Neural cell (in vitro differentiated cells): ENCODE results near the gene RNF213.

Experiments used
- CTCF ChIP-seq: fragments of 450-650 bp; IDR thresholded peaks from 2 replicates; pipeline ENCODE4 v1.5.1; 2014; ENCODE audit warnings: antibody characterized with exemption, mild to moderate bottlenecking, moderate library complexity; ENCODE audit not compliant: poor library complexity, severe bottlenecking
- EP300 ChIP-seq: fragments of 450-650 bp; conservative IDR thresholded peaks from 2 replicates; pipeline ENCODE4 v1.6.1; 2014; ENCODE audit warnings: antibody characterized with exemption, mild to moderate bottlenecking, moderate library complexity; ENCODE audit not compliant: poor library complexity, severe bottlenecking
- EZH2 ChIP-seq: fragments of 200-600, 300-800 bp; shearing (Covaris generic), sonication (generic); IDR thresholded peaks from 2 replicates; pipeline ENCODE4 v1.6.1; 2014; ENCODE audit warnings: antibody characterized with exemption, low read length, borderline replicate concordance, mild to moderate bottlenecking; ENCODE audit not compliant: insufficient read depth, poor library complexity, severe bottlenecking
- TF ChIP-seq, protein P1 (sequence below): IDR thresholded peaks from 2 replicates; pipeline ENCODE4 v1.6.1; 2012; ENCODE audit warnings: borderline replicate concordance

DNA sequence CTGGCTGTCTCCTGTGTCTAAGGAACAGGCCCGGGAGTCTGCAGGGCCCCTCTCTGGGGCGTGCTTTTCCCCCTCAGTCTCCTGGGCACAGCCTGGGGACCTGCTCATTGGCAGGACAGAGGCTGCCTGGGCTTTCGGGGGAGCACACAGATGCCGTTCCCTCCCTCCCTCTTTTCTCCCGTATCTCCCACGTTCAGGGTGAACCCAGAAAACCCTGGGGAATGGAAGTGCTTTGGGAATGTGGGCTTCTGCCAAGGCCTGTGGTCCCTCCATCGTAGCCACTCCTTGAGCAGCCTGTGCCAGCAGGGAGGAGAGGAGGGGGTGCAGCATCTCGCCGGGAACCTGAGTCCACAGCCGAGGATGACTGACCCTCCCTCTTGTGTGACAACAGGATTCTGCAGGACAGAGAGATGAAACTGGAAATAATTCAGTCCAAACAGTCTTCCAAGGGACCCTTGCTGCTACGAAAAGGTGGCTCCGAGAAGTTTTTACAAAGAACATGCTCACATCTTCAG lies 52.0 kb downstream of the RNF213 start:
- TF ChIP-seq, protein P1, sequence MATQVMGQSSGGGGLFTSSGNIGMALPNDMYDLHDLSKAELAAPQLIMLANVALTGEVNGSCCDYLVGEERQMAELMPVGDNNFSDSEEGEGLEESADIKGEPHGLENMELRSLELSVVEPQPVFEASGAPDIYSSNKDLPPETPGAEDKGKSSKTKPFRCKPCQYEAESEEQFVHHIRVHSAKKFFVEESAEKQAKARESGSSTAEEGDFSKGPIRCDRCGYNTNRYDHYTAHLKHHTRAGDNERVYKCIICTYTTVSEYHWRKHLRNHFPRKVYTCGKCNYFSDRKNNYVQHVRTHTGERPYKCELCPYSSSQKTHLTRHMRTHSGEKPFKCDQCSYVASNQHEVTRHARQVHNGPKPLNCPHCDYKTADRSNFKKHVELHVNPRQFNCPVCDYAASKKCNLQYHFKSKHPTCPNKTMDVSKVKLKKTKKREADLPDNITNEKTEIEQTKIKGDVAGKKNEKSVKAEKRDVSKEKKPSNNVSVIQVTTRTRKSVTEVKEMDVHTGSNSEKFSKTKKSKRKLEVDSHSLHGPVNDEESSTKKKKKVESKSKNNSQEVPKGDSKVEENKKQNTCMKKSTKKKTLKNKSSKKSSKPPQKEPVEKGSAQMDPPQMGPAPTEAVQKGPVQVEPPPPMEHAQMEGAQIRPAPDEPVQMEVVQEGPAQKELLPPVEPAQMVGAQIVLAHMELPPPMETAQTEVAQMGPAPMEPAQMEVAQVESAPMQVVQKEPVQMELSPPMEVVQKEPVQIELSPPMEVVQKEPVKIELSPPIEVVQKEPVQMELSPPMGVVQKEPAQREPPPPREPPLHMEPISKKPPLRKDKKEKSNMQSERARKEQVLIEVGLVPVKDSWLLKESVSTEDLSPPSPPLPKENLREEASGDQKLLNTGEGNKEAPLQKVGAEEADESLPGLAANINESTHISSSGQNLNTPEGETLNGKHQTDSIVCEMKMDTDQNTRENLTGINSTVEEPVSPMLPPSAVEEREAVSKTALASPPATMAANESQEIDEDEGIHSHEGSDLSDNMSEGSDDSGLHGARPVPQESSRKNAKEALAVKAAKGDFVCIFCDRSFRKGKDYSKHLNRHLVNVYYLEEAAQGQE: no peak
- TF ChIP-seq CTCF (no peak), EP300 (no peak), EZH2 (no peak)
